HCT116 (cell line): ENCODE data around the gene DNHD1. TPM values are rescaled to one million over a fixed set of nuclear protein-coding genes. Genes with fewer than 3 reads are reported as not detected.

ENCODE experiments used
- ATAC-seq: fragments of 200-7000 bp; cut with Tn5 transposase; 2 replicates; pipeline ENCODE4 v1.9.1; 2020; ENCODE audit warnings: mild to moderate bottlenecking, moderate library complexity
- BruUV-seq: library from RNA; stranded (reverse); fragments of 400-500 nt; replicated peaks from 2 replicates; lab custom pipeline; 2021; lab: Mats Ljungman, UMichigan
- CTCF ChIA-PET: fragments of 300-600 bp; sonication (Branson Sonifier 250); formaldehyde crosslinking; loops from one replicate; lab custom pipeline; 2021; ENCODE audit warnings: antibody characterized with exemption; lab: Charles Lee
- POLR2A ChIA-PET: fragments of 300-600, 350-600 bp; sonication (Branson Sonifier 250); formaldehyde crosslinking; loops from one replicate; lab custom pipeline; 2021; ENCODE audit warnings: antibody characterized with exemption; lab: Charles Lee
- RAD21 ChIA-PET, 2 experiments: fragments of 300-600 bp; sonication (Branson Sonifier 250); formaldehyde crosslinking; loops; one replicate each; lab custom pipeline; 2023; ENCODE audit warnings: low total read pairs in 2 of 2; ENCODE audit not compliant: uncharacterized antibody in 2 of 2, unreplicated experiment in 2 of 2, low non-redundant PET in 1 of 2; lab: Charles Lee
- DNase-seq: peaks from one replicate; pipeline ENCODE4 v3.0.0-alpha.2; 2010; ENCODE audit warnings: low read depth, low spot score
- H2AFZ ChIP-seq: fragments of 200-600 bp; shearing (Covaris generic), sonication (generic); 2 replicates; pipeline ENCODE4 v1.6.1; 2017; ENCODE audit warnings: low read depth, mixed run types, mixed read lengths, antibody characterized with exemption, low read length; ENCODE audit not compliant: poor library complexity, severe bottlenecking
- H3K27ac ChIP-seq: 2 replicates; pipeline ENCODE4 v1.5.1; 2012; ENCODE audit warnings: low read depth, low read length
- H3K27me3 ChIP-seq: fragments of 200-600 bp; sonication (generic); 2 replicates; pipeline ENCODE4 v1.6.1; 2016; ENCODE audit warnings: mixed run types, low read length, mixed read lengths; ENCODE audit not compliant: insufficient read depth
- H3K36me3 ChIP-seq, 2 experiments: fragments of 200-500 bp in 1 of 2; fragments of 200-600 bp in 1 of 2; sonication (Bioruptor generic) in 1 of 2; sonication (generic) in 1 of 2; 2 replicates each; pipeline versions ENCODE4 v1.5.1 to v1.6.1; 2014 to 2016; ENCODE audit warnings: low read length in 2 of 2, inconsistent platforms in 1 of 2, mixed read lengths in 1 of 2, mixed run types in 1 of 2; ENCODE audit not compliant: insufficient read depth in 2 of 2, control insufficient read depth in 1 of 2
- H3K4me1 ChIP-seq, 2 experiments: fragments of 200-600 bp in 1 of 2; sonication (generic) in 1 of 2; 2 replicates each; pipeline versions ENCODE4 v1.5.1 to v1.6.1; 2012 to 2017; ENCODE audit warnings: low read length in 2 of 2, inconsistent platforms in 1 of 2, mild to moderate bottlenecking in 1 of 2, mixed read lengths in 1 of 2, mixed run types in 1 of 2, moderate library complexity in 1 of 2; ENCODE audit not compliant: insufficient read depth in 2 of 2, control insufficient read depth in 1 of 2
- H3K4me2 ChIP-seq: fragments of 200-600 bp; sonication (generic); 2 replicates; pipeline ENCODE4 v1.6.1; 2017; ENCODE audit warnings: mixed run types, low read length, mixed read lengths
- H3K4me3 ChIP-seq, 2 experiments: fragments of 200-600 bp in 1 of 2; sonication (generic) in 1 of 2; replicated peaks in 1 of 2; 2 replicates each; pipeline ENCODE4 v1.5.1; 2011 to 2016; ENCODE audit warnings: low read length in 2 of 2, control low read depth in 1 of 2, low read depth in 1 of 2, mild to moderate bottlenecking in 1 of 2, mixed read lengths in 1 of 2, mixed run types in 1 of 2
- H3K79me2 ChIP-seq: fragments of 200-600 bp; sonication (generic); 2 replicates; pipeline ENCODE4 v1.6.1; 2017; ENCODE audit warnings: mild to moderate bottlenecking, mixed run types, low read length, moderate library complexity, mixed read lengths; ENCODE audit not compliant: insufficient read depth
- H3K9ac ChIP-seq: fragments of 200-600 bp; sonication (generic); 2 replicates; pipeline ENCODE4 v1.6.1; 2016; ENCODE audit warnings: low read length, mixed read lengths
- H3K9me2 ChIP-seq: fragments of 200-600 bp; sonication (generic), shearing (Covaris generic); 2 replicates; pipeline ENCODE4 v1.6.1; 2017; ENCODE audit warnings: mixed run types, mild to moderate bottlenecking, moderate library complexity; ENCODE audit not compliant: insufficient read depth
- H3K9me3 ChIP-seq, 2 experiments: fragments of 200-500 bp in 1 of 2; fragments of 200-600 bp in 1 of 2; sonication (Bioruptor generic) in 1 of 2; sonication (generic) in 1 of 2; 2 replicates each; pipeline ENCODE4 v1.6.1; 2014 to 2017; ENCODE audit warnings: low read length in 2 of 2, mixed read lengths in 2 of 2, inconsistent platforms in 1 of 2, low read depth in 1 of 2, mild to moderate bottlenecking in 1 of 2, mixed run types in 1 of 2, moderate library complexity in 1 of 2; ENCODE audit not compliant: control insufficient read depth in 1 of 2, insufficient read depth in 1 of 2
- H4K20me1 ChIP-seq: fragments of 200-600 bp; sonication (generic), shearing (Covaris generic); 2 replicates; pipeline ENCODE4 v1.6.1; 2017; ENCODE audit warnings: mixed run types, mild to moderate bottlenecking, moderate library complexity; ENCODE audit not compliant: insufficient read depth
- ATF3 ChIP-seq: IDR thresholded peaks from 2 replicates; pipeline ENCODE4 v1.6.1; 2012
- CBX3 ChIP-seq: IDR thresholded peaks from 2 replicates; pipeline ENCODE4 v1.6.1; 2012; ENCODE audit warnings: low read depth
- CTCF ChIP-seq, 3 experiments: fragments of 200-600 bp in 1 of 3; sonication (generic) in 1 of 3; IDR thresholded peaks in 2 of 3; conservative IDR thresholded peaks in 1 of 3; 2 replicates each; pipeline ENCODE4 v1.5.1; 2012 to 2017; ENCODE audit warnings: low read depth in 2 of 3, low read length in 2 of 3, antibody characterized with exemption in 1 of 3, borderline replicate concordance in 1 of 3, control low read depth in 1 of 3, mild to moderate bottlenecking in 1 of 3, mixed read lengths in 1 of 3, mixed run types in 1 of 3, moderate library complexity in 1 of 3; ENCODE audit not compliant: insufficient read depth in 1 of 3
- EGR1 ChIP-seq: IDR thresholded peaks from 2 replicates; pipeline ENCODE4 v1.6.1; 2012; ENCODE audit warnings: low read depth
- ELF1 ChIP-seq: IDR thresholded peaks from 2 replicates; pipeline ENCODE4 v1.6.1; 2012; ENCODE audit warnings: low read depth, borderline replicate concordance
- FOSL1 ChIP-seq: IDR thresholded peaks from 2 replicates; pipeline ENCODE4 v1.6.1; 2012; ENCODE audit warnings: low read depth
- JUND ChIP-seq: IDR thresholded peaks from 2 replicates; pipeline ENCODE4 v1.6.1; 2012
- MAX ChIP-seq: IDR thresholded peaks from 2 replicates; pipeline ENCODE4 v1.6.1; 2012
- POLR2A ChIP-seq: IDR thresholded peaks from 2 replicates; pipeline ENCODE4 v1.7.0; 2011; ENCODE audit warnings: borderline replicate concordance; ENCODE audit not compliant: insufficient read depth, insufficient read length; ENCODE audit errors: extremely low read depth
- POLR2AphosphoS5 ChIP-seq: IDR thresholded peaks from 2 replicates; pipeline ENCODE4 v1.6.1; 2011; ENCODE audit warnings: mild to moderate bottlenecking, low read depth, low read length, moderate library complexity
- RAD21 ChIP-seq: IDR thresholded peaks from 2 replicates; pipeline ENCODE4 v1.6.1; 2012; ENCODE audit warnings: low read depth, mild to moderate bottlenecking
- REST ChIP-seq: IDR thresholded peaks from 2 replicates; pipeline ENCODE4 v1.6.1; 2012; ENCODE audit warnings: low read depth
- SIN3A ChIP-seq: IDR thresholded peaks from 2 replicates; pipeline ENCODE4 v1.6.1; 2012; ENCODE audit warnings: low read depth
- SP1 ChIP-seq: IDR thresholded peaks from 2 replicates; pipeline ENCODE4 v1.6.1; 2012; ENCODE audit warnings: low read depth
- SRF ChIP-seq: IDR thresholded peaks from 2 replicates; pipeline ENCODE4 v1.6.1; 2012; ENCODE audit warnings: low read depth
- TCF7L2 ChIP-seq: IDR thresholded peaks from 2 replicates; pipeline ENCODE4 v1.7.0; 2011; ENCODE audit warnings: borderline replicate concordance, inconsistent platforms; ENCODE audit not compliant: insufficient read depth, insufficient read length; ENCODE audit errors: extremely low read depth
- ZBTB33 ChIP-seq: IDR thresholded peaks from 2 replicates; pipeline ENCODE4 v1.6.1; 2011; ENCODE audit warnings: mild to moderate bottlenecking, low read length, moderate library complexity; ENCODE audit not compliant: insufficient replicate concordance; ENCODE audit errors: extremely low read depth
- ZFX ChIP-seq: fragments of 450-650 bp; IDR thresholded peaks from 2 replicates; pipeline ENCODE4 v1.6.1; 2017
- ZNF274 ChIP-seq: fragments of 200-500 bp; sonication (Bioruptor generic); IDR thresholded peaks from 2 replicates; pipeline ENCODE4 v1.6.1; 2014; ENCODE audit warnings: mild to moderate bottlenecking, low read depth, low read length, inconsistent platforms
- intact Hi-C: fragments of 100-400 bp; cut with micrococcal nuclease; formaldehyde crosslinking; loops from 2 replicates; pipeline ENCODE4 v1.10.0; 2022
- total RNA-seq: library from RNA; stranded (reverse); gene quantifications from one replicate; pipeline ENCODE4 v1.2.1, GENCODE V29; 2021; ENCODE audit not compliant: unreplicated experiment

The DNHD1 gene
- total RNA-seq, 1 experiment from 2014 or later = 8.0 TPM

- Histone ChIP-seq H3K79me2 (peaks cover 95% of the 10 kb centered on the region), H3K27me3 (no peaks in the 10 kb centered on the region), H2AFZ (no peak within 1 kb of the TSS), H3K9me2 (no peaks in the 10 kb centered on the region), H3K4me3 (peak within 1 kb of the TSS; percentile 81 to 96), H4K20me1 (no peaks in the 10 kb centered on the region), H3K9ac (peak within 1 kb of the TSS; percentile 90), H3K36me3 (peaks cover 13 to 46% of the 10 kb centered on the region in 2 experiments; a peak in 3 of 4 replicates), H3K27ac (peak within 1 kb of the TSS; percentile 66), H3K4me1 (peaks cover 18 to 45% of the 10 kb centered on the region in 2 experiments), H3K4me2 (peak within 1 kb of the TSS; percentile 88), H3K9me3 (no peaks in the 10 kb centered on the region)
- BruUV-seq = no TSS peak
- peak; percentile 88 for ATAC-seq
- ChIA-PET POLR2A (interaction anchor here (0.8 to 1.4 kb wide), 2 partner anchors 16 to 80 kb away, joined by 3 to 4 read pairs; partner anchors contain the start of genes MRPL17 and TPP1), CTCF (interaction anchor here (1.2 to 1.7 kb wide), 3 partner anchors 64 to 80 kb away, joined by 3 to 4 read pairs (median 3); partner anchors contain the start of gene MRPL17), RAD21 (no interaction called here)
- intact Hi-C loops = loop anchor here (1.0 to 5.0 kb wide), 4 partner anchors 71 to 224 kb away; partner anchors contain the start of genes ARFIP2, MRPL17 and TIMM10B
- DNase-seq = peak; percentile 68
- TF ChIP-seq CBX3 (no peak), POLR2A (peak; percentile 68), EGR1 (no peak), ZFX (peak; percentile 93), ZNF274 (no peak), RAD21 (no peak), ZBTB33 (peak; percentile 82), ATF3 (no peak), ELF1 (no peak), FOSL1 (no peak), CTCF (IDR thresholded peaks at IDR 0.05 in 2 of 3, conservative IDR thresholded peaks at IDR 0.05 in 1 of 3; ENCODE audit: borderline replicate concordance in 1 of 3, insufficient read depth in 1 of 3, low read depth in 2 of 3, low read length in 2 of 3) (no peak), SRF (no peak), SP1 (no peak), POLR2AphosphoS5 (peak; percentile 94), MAX (no peak), SIN3A (no peak), TCF7L2 (peak; percentile 11), REST (no peak), JUND (no peak)
Observed at GRCh38 chr11:6603287-6604080, 106.4 kb downstream of the DNHD1 start, which contains the start of the genes ILK and RRP8. Gene ILK, plus strand, starts transcription at chr11:6603774. Its CDS starts 498 bp downstream, at chr11:6604272. Gene RRP8, minus strand, starts transcription at chr11:6603616. Its CDS starts 114 bp downstream, at chr11:6603502.
